Karpas-422 (cell line): ENCODE results near the gene P2RY12. TPM values are rescaled to one million over a fixed set of nuclear protein-coding genes. Genes with fewer than 3 reads are reported as not detected.

Experiments used
- DNase-seq: peaks from one replicate; pipeline ENCODE4 v3.0.0-alpha.2; 2015
- H2AFZ ChIP-seq: fragments of 200-600 bp; sonication (generic); 2 replicates; pipeline ENCODE4 v1.6.1; 2014; ENCODE audit warnings: antibody characterized with exemption, low read length, mixed read lengths
- H3K27ac ChIP-seq: fragments of 200-600 bp; sonication (generic); 2 replicates; pipeline ENCODE4 v1.5.1; 2014; ENCODE audit warnings: mild to moderate bottlenecking, low read length, moderate library complexity
- H3K27me3 ChIP-seq: fragments of 200-600 bp; sonication (generic); 2 replicates; pipeline ENCODE4 v1.6.1; 2014; ENCODE audit warnings: low read length, mixed read lengths
- H3K36me3 ChIP-seq: fragments of 200-600 bp; sonication (generic); 2 replicates; pipeline ENCODE4 v1.6.1; 2014; ENCODE audit warnings: low read length, mixed read lengths; ENCODE audit not compliant: insufficient read depth
- H3K4me1 ChIP-seq: fragments of 200-600 bp; sonication (generic); 2 replicates; pipeline ENCODE4 v1.6.1; 2014; ENCODE audit warnings: mild to moderate bottlenecking, low read length, mixed read lengths
- H3K4me2 ChIP-seq: fragments of 200-600 bp; sonication (generic); 2 replicates; pipeline ENCODE4 v1.6.1; 2014; ENCODE audit warnings: low read length, low read depth, mild to moderate bottlenecking; ENCODE audit not compliant: poor library complexity, severe bottlenecking
- H3K4me3 ChIP-seq: fragments of 200-600 bp; sonication (generic); 2 replicates; pipeline ENCODE4 v1.5.1; 2014; ENCODE audit warnings: mild to moderate bottlenecking, antibody characterized with exemption, low read length, mixed read lengths
- H3K79me2 ChIP-seq: fragments of 200-600 bp; sonication (generic); 2 replicates; pipeline ENCODE4 v1.6.1; 2014; ENCODE audit warnings: mild to moderate bottlenecking, low read length, mixed read lengths
- H3K9ac ChIP-seq: fragments of 200-600 bp; sonication (generic); 2 replicates; pipeline ENCODE4 v1.6.0; 2014; ENCODE audit warnings: low read length
- H3K9me2 ChIP-seq: fragments of 200-600 bp; sonication (generic), shearing (Covaris generic); replicated peaks from 2 replicates; pipeline ENCODE4 v1.6.0; 2014; ENCODE audit warnings: mild to moderate bottlenecking, low read length, moderate library complexity; ENCODE audit not compliant: insufficient read depth
- H3K9me3 ChIP-seq: fragments of 300-700, 200-600 bp; sonication (generic); 2 replicates; pipeline ENCODE4 v1.6.1; 2014; ENCODE audit warnings: low read length, mixed read lengths
- H4K20me1 ChIP-seq: fragments of 200-600 bp; sonication (generic); 2 replicates; pipeline ENCODE4 v1.6.1; 2014; ENCODE audit warnings: mild to moderate bottlenecking, antibody characterized with exemption, low read length, low read depth; ENCODE audit not compliant: insufficient read depth
- total RNA-seq: library from RNA; depleted of rRNA; stranded (reverse); fragments of >200 nt; shearing (Covaris generic); gene quantifications from 2 replicates; pipeline ENCODE4 v1.2.3, GENCODE V29; 2014; ENCODE audit warnings: low replicate concordance

Gene P2RY12
- total RNA-seq, 1 experiment from 2014 or later, result not detected

- no peak overlapping the region for H3K4me3 ChIP-seq
- peak overlapping the region; percentile 58 for H2AFZ ChIP-seq
- H3K27ac ChIP-seq, result peak overlapping the region; percentile 70; the same call in 1 of the 2 replicates
- no peaks in the 10 kb centered on the region for H4K20me1 ChIP-seq
- no peaks in the 10 kb centered on the region for H3K79me2 ChIP-seq
- no peak for DNase-seq
- H3K9me2 ChIP-seq, result no peaks in the 10 kb centered on the region
- H3K4me2 ChIP-seq, result peak overlapping the region; percentile 54
- H3K27me3 ChIP-seq, result no peaks in the 10 kb centered on the region
- H3K4me1 ChIP-seq, result peaks cover 70% of the 10 kb centered on the region
- H3K9ac ChIP-seq, result no peak overlapping the region
- H3K36me3 ChIP-seq, result no peaks in the 10 kb centered on the region; the same call in 1 of the 2 replicates
- no peaks in the 10 kb centered on the region for H3K9me3 ChIP-seq
These were observed 7.2 kb upstream of the P2RY12 start for GRCh38 chr3:151391720-151392119.

GRCh38 chr3:151387842-151388241 is 3.3 kb upstream of the P2RY12 start:
- Histone ChIP-seq H3K4me2 (peak overlapping the region; percentile 54), H3K4me1 (peaks cover 86% of the 10 kb centered on the region)

DNA sequence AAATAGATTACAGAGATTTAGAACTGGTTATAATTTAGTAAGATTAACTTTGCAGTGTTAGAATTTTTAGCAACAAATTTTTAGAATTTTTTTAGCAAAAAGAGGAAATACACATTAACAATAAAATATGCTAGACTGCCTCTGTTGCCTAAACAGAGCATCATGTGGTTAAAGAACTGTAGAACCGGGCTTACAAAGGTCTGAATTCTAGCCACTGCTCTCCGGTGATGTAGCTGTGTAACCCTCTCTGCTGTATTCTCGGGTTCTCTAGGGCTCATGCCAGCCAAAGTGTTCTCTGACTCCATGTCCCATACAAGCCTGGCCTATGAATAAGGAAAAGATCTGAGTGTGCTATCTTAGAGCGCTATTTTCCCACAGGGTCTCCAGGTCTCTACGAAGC is 2.9 kb upstream of the P2RY12 start:
- Histone ChIP-seq H3K4me2 (peak overlapping the region; percentile 54), H3K27ac (peak overlapping the region; percentile 70)

More at GRCh38 chr3:151387842-151388241, 3.3 kb upstream of the P2RY12 start:
- Histone ChIP-seq H2AFZ (peak overlapping the region; percentile 51), H3K9ac (peak overlapping the region; percentile 35), H4K20me1 (no peaks in the 10 kb centered on the region), H3K79me2 (no peaks in the 10 kb centered on the region), H3K9me3 (no peaks in the 10 kb centered on the region), H3K36me3 (no peaks in the 10 kb centered on the region; the same call in 1 of the 2 replicates), H3K9me2 (no peaks in the 10 kb centered on the region), H3K27me3 (no peaks in the 10 kb centered on the region), H3K27ac (peak overlapping the region; percentile 70), H3K4me3 (peak overlapping the region; percentile 27)
- DNase-seq, result no peak

DNA sequence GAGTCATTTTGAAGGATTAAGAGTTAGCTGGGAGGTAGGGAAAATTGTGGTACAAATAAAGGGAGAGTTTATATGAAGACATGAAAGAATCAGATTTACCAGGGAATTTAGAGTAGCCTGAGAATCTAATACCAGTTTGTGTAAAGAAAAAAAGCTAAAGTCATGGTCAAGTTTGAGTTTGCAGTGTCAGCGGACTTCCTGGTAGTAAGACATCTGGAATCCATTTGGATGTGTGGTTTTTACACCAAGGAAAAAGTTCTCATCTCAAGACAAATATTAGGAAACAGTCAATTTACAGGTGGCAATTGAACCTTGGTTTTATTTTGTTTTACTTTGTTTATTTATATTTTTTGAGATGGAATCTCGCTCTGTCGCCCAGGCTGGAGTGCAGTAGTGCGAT is 1.5 kb upstream of the P2RY12 start:
- Histone ChIP-seq H3K9me2 (no peaks in the 10 kb centered on the region), H3K4me1 (peaks cover 94% of the 10 kb centered on the region), H3K9ac (no peak overlapping the region), H3K36me3 (no peaks in the 10 kb centered on the region), H3K27ac (peak overlapping the region; percentile 94), H3K4me2 (peak overlapping the region; percentile 92), H2AFZ (no peak overlapping the region), H4K20me1 (no peaks in the 10 kb centered on the region), H3K4me3 (no peak overlapping the region), H3K9me3 (no peaks in the 10 kb centered on the region), H3K79me2 (no peaks in the 10 kb centered on the region), H3K27me3 (no peaks in the 10 kb centered on the region)
- no peak for DNase-seq

More for the DNA sequence above, 2.9 kb upstream of the P2RY12 start:
- no peaks in the 10 kb centered on the region for H3K79me2 ChIP-seq
- peak overlapping the region; percentile 51 for H2AFZ ChIP-seq
- H3K4me3 ChIP-seq, result peak overlapping the region; percentile 27; the same call in 1 of the 2 replicates
- peak overlapping the region; percentile 35 for H3K9ac ChIP-seq
- no peaks in the 10 kb centered on the region for H3K36me3 ChIP-seq
- peaks cover 90% of the 10 kb centered on the region for H3K4me1 ChIP-seq
- H3K27me3 ChIP-seq, result no peaks in the 10 kb centered on the region
- no peaks in the 10 kb centered on the region for H4K20me1 ChIP-seq
- DNase-seq, result peak; percentile 63
- H3K9me3 ChIP-seq, result no peaks in the 10 kb centered on the region
- H3K9me2 ChIP-seq, result no peaks in the 10 kb centered on the region

- H3K36me3 ChIP-seq, result no peaks in the 10 kb centered on the region
- H3K4me1 ChIP-seq, result peaks cover 94% of the 10 kb centered on the region
- no peaks in the 10 kb centered on the region for H4K20me1 ChIP-seq
- H3K9me2 ChIP-seq, result no peaks in the 10 kb centered on the region
- H3K4me3 ChIP-seq, result peak overlapping the region; percentile 64
- H3K9ac ChIP-seq, result peak overlapping the region; percentile 72
- H3K9me3 ChIP-seq, result no peaks in the 10 kb centered on the region
- DNase-seq, result peak; percentile 86
- peak overlapping the region; percentile 92 for H3K4me2 ChIP-seq
- H2AFZ ChIP-seq, result no peak overlapping the region
- no peaks in the 10 kb centered on the region for H3K79me2 ChIP-seq
- H3K27ac ChIP-seq, result peak overlapping the region; percentile 94
- no peaks in the 10 kb centered on the region for H3K27me3 ChIP-seq
These were observed 597 bp downstream of the P2RY12 start for GRCh38 chr3:151383956-151384355.

GRCh38 chr3:151383111-151383510 is 1.4 kb downstream of the P2RY12 start:
- H2AFZ ChIP-seq, result no peak overlapping the region
- H4K20me1 ChIP-seq, result no peaks in the 10 kb centered on the region
- peak overlapping the region; percentile 94 for H3K27ac ChIP-seq
- DNase-seq, result peak; percentile 70
- peak overlapping the region; percentile 92 for H3K4me2 ChIP-seq
- H3K9ac ChIP-seq, result peak overlapping the region; percentile 72
- no peaks in the 10 kb centered on the region for H3K36me3 ChIP-seq
- H3K27me3 ChIP-seq, result no peaks in the 10 kb centered on the region
- H3K9me3 ChIP-seq, result no peaks in the 10 kb centered on the region
- H3K4me1 ChIP-seq, result peaks cover 93% of the 10 kb centered on the region
- H3K9me2 ChIP-seq, result no peaks in the 10 kb centered on the region
- H3K4me3 ChIP-seq, result peak overlapping the region; percentile 64
- no peaks in the 10 kb centered on the region for H3K79me2 ChIP-seq

- H3K4me1 ChIP-seq, result peaks cover 93% of the 10 kb centered on the region
- H4K20me1 ChIP-seq, result no peaks in the 10 kb centered on the region
- DNase-seq, result peak; percentile 92
- peak overlapping the region; percentile 64 for H3K4me3 ChIP-seq
- peak overlapping the region; percentile 94 for H3K27ac ChIP-seq
- H3K9me2 ChIP-seq, result no peaks in the 10 kb centered on the region
- H2AFZ ChIP-seq, result no peak overlapping the region; the same call in 1 of the 2 replicates
- H3K27me3 ChIP-seq, result no peaks in the 10 kb centered on the region
- peak overlapping the region; percentile 92 for H3K4me2 ChIP-seq
- peak overlapping the region; percentile 72 for H3K9ac ChIP-seq
- no peaks in the 10 kb centered on the region for H3K79me2 ChIP-seq
- no peaks in the 10 kb centered on the region for H3K36me3 ChIP-seq
- H3K9me3 ChIP-seq, result no peaks in the 10 kb centered on the region
These were observed 1.9 kb downstream of the P2RY12 start for GRCh38 chr3:151382671-151383070.

DNA sequence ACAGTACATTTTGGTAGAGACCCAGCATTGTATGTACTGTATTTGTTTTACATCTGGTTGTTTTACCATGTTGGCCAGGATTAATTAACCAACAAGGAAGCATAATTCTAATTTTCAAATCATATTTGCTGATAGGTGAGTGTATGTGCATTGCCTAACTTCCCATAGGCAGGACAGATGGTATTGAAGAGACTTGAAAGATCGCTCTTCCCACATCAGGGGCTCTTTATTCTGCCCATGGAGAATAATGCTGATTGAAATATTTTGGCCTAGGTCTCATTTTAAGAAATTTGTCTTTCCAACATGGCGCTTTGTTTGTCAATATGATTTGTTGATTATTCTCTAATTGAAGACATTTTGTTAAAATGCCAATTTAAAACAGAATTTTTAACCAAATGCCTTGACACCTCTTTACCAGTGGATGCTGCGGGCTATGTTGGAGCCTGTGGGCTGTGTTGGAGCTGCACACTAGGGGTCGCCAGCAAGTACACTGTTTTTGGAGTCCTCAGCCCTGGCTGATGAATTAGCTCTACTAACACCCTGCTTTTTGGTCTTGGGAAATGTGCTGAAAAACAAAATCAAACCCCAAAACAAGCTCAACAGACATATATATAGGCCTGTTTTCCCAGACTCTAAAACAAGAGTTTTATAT is 5.3 kb downstream of the P2RY12 start:
- Histone ChIP-seq H3K36me3 (no peaks in the 10 kb centered on the region), H3K4me1 (peaks cover 79% of the 10 kb centered on the region), H3K9ac (peak overlapping the region; percentile 40; the same call in 1 of the 2 replicates), H3K27me3 (no peaks in the 10 kb centered on the region), H4K20me1 (no peaks in the 10 kb centered on the region), H3K9me3 (no peaks in the 10 kb centered on the region), H3K79me2 (no peaks in the 10 kb centered on the region), H3K4me2 (peak overlapping the region; percentile 77), H3K9me2 (no peaks in the 10 kb centered on the region), H2AFZ (no peak overlapping the region), H3K27ac (peak overlapping the region; percentile 85), H3K4me3 (no peak overlapping the region; the same call in 1 of the 2 replicates)
- peak; percentile 89 for DNase-seq
